Karpas-422 (cell line): ENCODE measurements around the gene SMPD3. TPM values are rescaled to one million over a fixed set of nuclear protein-coding genes. Genes with fewer than 3 reads are reported as not detected.

ENCODE experiments used
- DNase-seq: peaks from one replicate; pipeline ENCODE4 v3.0.0-alpha.2; 2015
- H2AFZ ChIP-seq: fragments of 200-600 bp; sonication (generic); 2 replicates; pipeline ENCODE4 v1.6.1; 2014; ENCODE audit warnings: antibody characterized with exemption, low read length, mixed read lengths
- H3K27ac ChIP-seq: fragments of 200-600 bp; sonication (generic); 2 replicates; pipeline ENCODE4 v1.5.1; 2014; ENCODE audit warnings: mild to moderate bottlenecking, low read length, moderate library complexity
- H3K27me3 ChIP-seq: fragments of 200-600 bp; sonication (generic); 2 replicates; pipeline ENCODE4 v1.6.1; 2014; ENCODE audit warnings: low read length, mixed read lengths
- H3K36me3 ChIP-seq: fragments of 200-600 bp; sonication (generic); 2 replicates; pipeline ENCODE4 v1.6.1; 2014; ENCODE audit warnings: low read length, mixed read lengths; ENCODE audit not compliant: insufficient read depth
- H3K4me1 ChIP-seq: fragments of 200-600 bp; sonication (generic); 2 replicates; pipeline ENCODE4 v1.6.1; 2014; ENCODE audit warnings: mild to moderate bottlenecking, low read length, mixed read lengths
- H3K4me2 ChIP-seq: fragments of 200-600 bp; sonication (generic); 2 replicates; pipeline ENCODE4 v1.6.1; 2014; ENCODE audit warnings: low read length, low read depth, mild to moderate bottlenecking; ENCODE audit not compliant: poor library complexity, severe bottlenecking
- H3K4me3 ChIP-seq: fragments of 200-600 bp; sonication (generic); 2 replicates; pipeline ENCODE4 v1.5.1; 2014; ENCODE audit warnings: mild to moderate bottlenecking, antibody characterized with exemption, low read length, mixed read lengths
- H3K79me2 ChIP-seq: fragments of 200-600 bp; sonication (generic); 2 replicates; pipeline ENCODE4 v1.6.1; 2014; ENCODE audit warnings: mild to moderate bottlenecking, low read length, mixed read lengths
- H3K9ac ChIP-seq: fragments of 200-600 bp; sonication (generic); 2 replicates; pipeline ENCODE4 v1.6.0; 2014; ENCODE audit warnings: low read length
- H3K9me2 ChIP-seq: fragments of 200-600 bp; sonication (generic), shearing (Covaris generic); replicated peaks from 2 replicates; pipeline ENCODE4 v1.6.0; 2014; ENCODE audit warnings: mild to moderate bottlenecking, low read length, moderate library complexity; ENCODE audit not compliant: insufficient read depth
- H3K9me3 ChIP-seq: fragments of 300-700, 200-600 bp; sonication (generic); 2 replicates; pipeline ENCODE4 v1.6.1; 2014; ENCODE audit warnings: low read length, mixed read lengths
- H4K20me1 ChIP-seq: fragments of 200-600 bp; sonication (generic); 2 replicates; pipeline ENCODE4 v1.6.1; 2014; ENCODE audit warnings: mild to moderate bottlenecking, antibody characterized with exemption, low read length, low read depth; ENCODE audit not compliant: insufficient read depth
- total RNA-seq: library from RNA; depleted of rRNA; stranded (reverse); fragments of >200 nt; shearing (Covaris generic); gene quantifications from 2 replicates; pipeline ENCODE4 v1.2.3, GENCODE V29; 2014; ENCODE audit warnings: low replicate concordance

SMPD3 gene
- total RNA-seq, 1 experiment from 2014 or later = 5.0 TPM

- H3K27ac ChIP-seq = no peak overlapping the region
- no peaks in the 10 kb centered on the region for H4K20me1 ChIP-seq
- H3K36me3 ChIP-seq = no peaks in the 10 kb centered on the region
- H3K9ac ChIP-seq = no peak overlapping the region
- peaks cover 22% of the 10 kb centered on the region for H3K4me1 ChIP-seq
- no peak overlapping the region for H3K4me2 ChIP-seq
- H3K9me2 ChIP-seq = no peaks in the 10 kb centered on the region
- DNase-seq = no peak
- no peaks in the 10 kb centered on the region for H3K9me3 ChIP-seq
- no peak overlapping the region for H3K4me3 ChIP-seq
- no peaks in the 10 kb centered on the region for H3K27me3 ChIP-seq
- no peak overlapping the region for H2AFZ ChIP-seq
- H3K79me2 ChIP-seq = no peaks in the 10 kb centered on the region
These were observed 17.9 kb upstream of the SMPD3 start for GRCh38 chr16:68466174-68466573.

GRCh38 chr16:68463904-68464303, 15.6 kb upstream of the SMPD3 start:
- peaks cover 9% of the 10 kb centered on the region for H3K4me1 ChIP-seq
- no peaks in the 10 kb centered on the region for H4K20me1 ChIP-seq
- H3K9ac ChIP-seq = no peak overlapping the region
- H3K27me3 ChIP-seq = no peaks in the 10 kb centered on the region
- H3K4me3 ChIP-seq = no peak overlapping the region
- H3K4me2 ChIP-seq = no peak overlapping the region
- H3K9me2 ChIP-seq = no peaks in the 10 kb centered on the region
- H3K36me3 ChIP-seq = no peaks in the 10 kb centered on the region
- H3K9me3 ChIP-seq = no peaks in the 10 kb centered on the region
- H3K27ac ChIP-seq = no peak overlapping the region
- H2AFZ ChIP-seq = no peak overlapping the region
- DNase-seq = no peak
- H3K79me2 ChIP-seq = no peaks in the 10 kb centered on the region

- Histone ChIP-seq H3K9me3 (no peaks in the 10 kb centered on the region), H3K9me2 (no peaks in the 10 kb centered on the region), H3K36me3 (no peaks in the 10 kb centered on the region), H3K4me3 (no peak overlapping the region), H3K79me2 (no peaks in the 10 kb centered on the region), H3K27me3 (no peaks in the 10 kb centered on the region), H3K4me1 (peaks cover 6% of the 10 kb centered on the region), H2AFZ (0 out of 2 replicates have a peak overlapping the region, but pooled peaks have one; percentile 17), H4K20me1 (no peaks in the 10 kb centered on the region), H3K4me2 (no peak overlapping the region), H3K27ac (no peak overlapping the region), H3K9ac (no peak overlapping the region)
- DNase-seq = no peak
These were observed 11.8 kb upstream of the SMPD3 start for GRCh38 chr16:68460067-68460466.

GRCh38 chr16:68459457-68459856, 11.1 kb upstream of the SMPD3 start:
- H3K4me1 ChIP-seq = peaks cover 6% of the 10 kb centered on the region
- H2AFZ ChIP-seq = no peak overlapping the region
- no peak overlapping the region for H3K27ac ChIP-seq
- H3K9me2 ChIP-seq = no peaks in the 10 kb centered on the region
- no peak overlapping the region for H3K4me3 ChIP-seq
- H4K20me1 ChIP-seq = no peaks in the 10 kb centered on the region
- no peak overlapping the region for H3K9ac ChIP-seq
- no peaks in the 10 kb centered on the region for H3K79me2 ChIP-seq
- H3K27me3 ChIP-seq = no peaks in the 10 kb centered on the region
- DNase-seq = no peak
- H3K36me3 ChIP-seq = no peaks in the 10 kb centered on the region
- H3K4me2 ChIP-seq = no peak overlapping the region
- H3K9me3 ChIP-seq = no peaks in the 10 kb centered on the region

- no peak for DNase-seq
- H3K9me3 ChIP-seq = no peaks in the 10 kb centered on the region
- H3K4me2 ChIP-seq = no peak overlapping the region
- no peaks in the 10 kb centered on the region for H3K9me2 ChIP-seq
- no peak overlapping the region for H3K4me3 ChIP-seq
- peaks cover 6% of the 10 kb centered on the region for H3K4me1 ChIP-seq
- H3K36me3 ChIP-seq = no peaks in the 10 kb centered on the region
- no peaks in the 10 kb centered on the region for H3K79me2 ChIP-seq
- no peak overlapping the region for H3K27ac ChIP-seq
- no peak overlapping the region for H2AFZ ChIP-seq
- no peaks in the 10 kb centered on the region for H4K20me1 ChIP-seq
- H3K27me3 ChIP-seq = no peaks in the 10 kb centered on the region
- H3K9ac ChIP-seq = no peak overlapping the region
These were observed 10.2 kb upstream of the SMPD3 start for GRCh38 chr16:68458551-68458950.

GRCh38 chr16:68458101-68458500, 9.8 kb upstream of the SMPD3 start:
- DNase-seq = no peak
- Histone ChIP-seq H3K27me3 (no peaks in the 10 kb centered on the region), H3K4me2 (no peak overlapping the region), H3K9me2 (no peaks in the 10 kb centered on the region), H3K79me2 (no peaks in the 10 kb centered on the region), H3K36me3 (no peaks in the 10 kb centered on the region), H3K9ac (no peak overlapping the region), H2AFZ (no peak overlapping the region), H3K4me1 (peaks cover 6% of the 10 kb centered on the region), H4K20me1 (no peaks in the 10 kb centered on the region), H3K4me3 (no peak overlapping the region), H3K27ac (no peak overlapping the region), H3K9me3 (no peaks in the 10 kb centered on the region)

GRCh38 chr16:68455631-68456030, 7.3 kb upstream of the SMPD3 start:
- DNase-seq = no peak

GRCh38 chr16:68454920-68455435, 6.7 kb upstream of the SMPD3 start:
- H3K4me3 ChIP-seq = no peak overlapping the region
- H3K9ac ChIP-seq = no peak overlapping the region
- DNase-seq = no peak
- no peaks in the 10 kb centered on the region for H3K27me3 ChIP-seq
- no peaks in the 10 kb centered on the region for H3K79me2 ChIP-seq
- H3K4me1 ChIP-seq = peaks cover 6% of the 10 kb centered on the region
- no peak overlapping the region for H2AFZ ChIP-seq
- no peak overlapping the region for H3K27ac ChIP-seq
- no peaks in the 10 kb centered on the region for H3K9me2 ChIP-seq
- H3K36me3 ChIP-seq = no peaks in the 10 kb centered on the region
- H4K20me1 ChIP-seq = no peaks in the 10 kb centered on the region
- H3K9me3 ChIP-seq = no peaks in the 10 kb centered on the region
- no peak overlapping the region for H3K4me2 ChIP-seq

More at GRCh38 chr16:68455631-68456030, 7.3 kb upstream of the SMPD3 start:
- Histone ChIP-seq H3K27me3 (no peaks in the 10 kb centered on the region), H3K9ac (no peak overlapping the region), H3K27ac (no peak overlapping the region), H3K36me3 (no peaks in the 10 kb centered on the region), H3K9me2 (no peaks in the 10 kb centered on the region), H3K4me3 (no peak overlapping the region), H3K4me1 (peaks cover 6% of the 10 kb centered on the region), H2AFZ (no peak overlapping the region), H3K4me2 (no peak overlapping the region), H3K79me2 (no peaks in the 10 kb centered on the region), H3K9me3 (no peaks in the 10 kb centered on the region), H4K20me1 (no peaks in the 10 kb centered on the region)

- Histone ChIP-seq H3K9me3 (no peaks in the 10 kb centered on the region), H3K4me1 (peaks cover 4% of the 10 kb centered on the region), H3K4me3 (no peak overlapping the region), H4K20me1 (no peaks in the 10 kb centered on the region), H2AFZ (no peak overlapping the region), H3K79me2 (no peaks in the 10 kb centered on the region), H3K27me3 (no peaks in the 10 kb centered on the region), H3K4me2 (no peak overlapping the region), H3K9ac (no peak overlapping the region), H3K9me2 (no peaks in the 10 kb centered on the region), H3K27ac (no peak overlapping the region), H3K36me3 (no peaks in the 10 kb centered on the region)
- DNase-seq = no peak
These were observed 5.5 kb upstream of the SMPD3 start for GRCh38 chr16:68453816-68454215.
